COLO668 (cell line): ENCODE measurements around the gene PTGR3.
"Not testable (repeated sequence)": the region's sequence is repeated elsewhere in the genome, so short reads cannot be mapped to it uniquely, and the experiment has no call there.

Experiments
- DNase-seq: peaks from one replicate; lab custom pipeline; 2025; ENCODE audit not compliant: unreplicated experiment; lab: John Stamatoyannopoulos, UW

PTGR3 gene

GRCh38 chr18:75203416-75204268 is 5.3 kb downstream of the PTGR3 start:
- DNase-seq: no peak

GRCh38 chr18:75202696-75203365 is 6.1 kb downstream of the PTGR3 start:
- no peak for DNase-seq

DNA sequence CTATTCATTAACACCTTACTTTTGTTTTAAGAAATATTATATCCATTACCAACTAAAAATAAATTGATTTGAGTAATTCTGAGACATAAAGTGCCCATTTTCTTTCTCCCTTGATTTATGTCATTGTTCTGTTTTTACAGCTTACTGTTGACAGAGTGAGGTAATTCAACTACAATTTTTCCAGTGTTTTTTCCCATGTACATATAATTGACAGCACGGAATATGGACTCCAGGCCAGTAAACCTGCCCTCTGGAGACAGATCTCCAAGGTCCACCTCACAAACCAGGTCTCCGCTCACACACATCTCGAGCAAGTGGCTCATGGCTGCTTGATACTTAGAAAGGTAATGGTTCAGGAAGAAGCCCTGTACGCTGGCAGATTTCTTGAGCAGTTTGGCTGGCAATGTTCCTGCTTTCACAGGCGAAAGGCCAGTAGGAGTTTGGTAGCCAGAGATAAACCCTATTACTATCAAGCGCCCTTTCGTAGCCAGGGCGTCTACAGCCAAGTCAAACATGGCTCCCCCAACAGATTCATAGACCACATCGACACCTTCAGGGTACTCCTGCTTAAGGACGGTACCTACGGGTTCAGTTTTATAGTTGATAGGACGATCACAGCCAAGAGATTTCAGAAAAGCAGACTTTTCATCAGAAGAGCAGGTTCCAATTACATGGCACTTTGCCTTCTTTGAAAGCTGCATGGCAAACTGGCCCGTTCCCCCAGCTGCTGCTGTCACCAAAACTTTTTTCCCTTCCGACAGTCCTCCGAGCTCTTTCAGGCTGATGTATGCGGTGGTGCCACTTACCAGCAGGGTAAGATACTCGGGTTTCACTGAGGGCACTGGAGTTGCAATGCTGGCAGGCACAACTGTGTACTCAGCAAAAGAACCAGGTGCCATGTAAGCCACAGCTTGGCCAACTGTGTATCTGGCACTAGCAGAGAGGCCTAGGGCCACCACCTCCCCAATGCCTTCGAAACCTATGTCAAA is 7.4 kb downstream of the PTGR3 start:
- no peak for DNase-seq

DNA sequence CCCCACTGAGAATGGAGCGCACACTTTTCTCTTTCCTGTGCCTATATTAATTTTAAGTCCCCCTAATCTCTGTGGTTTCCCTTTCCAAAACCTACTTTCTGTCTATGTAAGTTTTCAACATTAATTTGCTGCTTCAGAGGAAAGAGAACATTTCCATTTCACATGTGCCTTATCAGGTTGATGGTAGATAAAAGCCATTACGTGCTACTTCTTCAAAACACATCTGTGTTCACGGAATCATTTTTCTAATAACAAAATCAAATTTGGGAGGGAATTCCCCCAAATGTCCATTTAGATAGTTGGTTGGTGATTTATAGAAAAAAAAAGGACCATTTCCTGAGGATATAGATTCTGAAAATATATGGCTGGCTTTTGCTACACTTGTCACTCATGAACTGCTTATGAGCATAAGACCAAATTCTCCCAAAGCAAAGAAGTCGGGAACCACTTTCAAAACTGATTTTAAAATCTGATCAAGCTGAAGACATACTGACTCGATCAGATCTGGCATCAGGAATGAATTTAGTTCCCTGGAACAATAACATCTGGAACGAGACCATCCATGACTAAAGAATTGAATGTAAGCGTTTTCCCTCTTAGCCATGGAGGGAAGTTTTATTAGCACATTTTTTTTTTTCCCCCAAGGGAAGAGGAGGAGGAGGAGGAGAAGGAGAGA is 8.2 kb downstream of the PTGR3 start:
- no peak for DNase-seq

- DNase-seq: no peak
These were observed 8.9 kb downstream of the PTGR3 start for GRCh38 chr18:75200071-75200470.

DNA sequence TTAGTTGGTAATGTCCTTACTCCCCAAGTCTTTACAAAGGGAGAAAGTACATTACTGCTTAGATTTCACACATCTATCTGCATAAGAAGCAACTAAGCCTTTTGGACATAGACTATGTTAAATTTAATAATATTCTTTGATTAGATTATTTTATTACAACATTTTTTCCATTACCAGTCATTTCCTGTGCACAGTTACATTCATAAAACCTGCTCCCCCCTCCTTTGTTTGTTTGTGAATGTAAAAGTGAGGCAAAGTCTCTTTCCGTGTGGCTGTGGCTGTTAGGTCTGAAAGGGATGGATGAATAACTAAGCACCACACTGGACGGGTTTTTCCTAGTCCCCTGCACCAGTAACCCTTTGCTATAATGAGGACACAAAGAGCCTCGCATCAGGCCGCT is 9.6 kb downstream of the PTGR3 start:
- no peak for DNase-seq

DNA sequence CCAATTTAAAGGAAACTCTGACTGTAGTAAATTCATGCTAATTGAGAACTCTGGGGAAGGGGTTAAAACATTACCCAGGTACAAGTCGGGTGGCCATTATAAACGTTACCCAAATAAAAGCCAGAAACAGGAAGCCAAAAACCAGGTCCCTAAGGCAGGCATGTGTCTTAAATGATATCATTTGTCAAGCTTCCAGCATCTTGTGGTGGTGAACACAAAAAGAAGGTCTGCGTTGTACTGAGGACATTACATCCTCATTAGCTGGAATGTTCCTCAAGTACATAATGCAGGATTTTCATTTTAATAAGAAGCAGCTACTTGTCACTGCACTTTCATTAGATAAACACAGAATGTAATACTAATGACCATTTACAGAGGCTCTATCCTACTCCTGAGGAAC is 10.9 kb downstream of the PTGR3 start:
- no peak for DNase-seq

GRCh38 chr18:75192899-75193298 is 16.0 kb downstream of the PTGR3 start:
- no peak for DNase-seq

- no peak for DNase-seq
These were observed 19.2 kb downstream of the PTGR3 start for GRCh38 chr18:75189696-75190095.

- not testable (repeated sequence) for DNase-seq
These were observed 21.2 kb downstream of the PTGR3 start for GRCh38 chr18:75187702-75188101.

- DNase-seq: no peak
These were observed 23.5 kb downstream of the PTGR3 start for GRCh38 chr18:75185460-75185859.

GRCh38 chr18:75183973-75184493 is 24.9 kb downstream of the PTGR3 start:
- no peak for DNase-seq

DNA sequence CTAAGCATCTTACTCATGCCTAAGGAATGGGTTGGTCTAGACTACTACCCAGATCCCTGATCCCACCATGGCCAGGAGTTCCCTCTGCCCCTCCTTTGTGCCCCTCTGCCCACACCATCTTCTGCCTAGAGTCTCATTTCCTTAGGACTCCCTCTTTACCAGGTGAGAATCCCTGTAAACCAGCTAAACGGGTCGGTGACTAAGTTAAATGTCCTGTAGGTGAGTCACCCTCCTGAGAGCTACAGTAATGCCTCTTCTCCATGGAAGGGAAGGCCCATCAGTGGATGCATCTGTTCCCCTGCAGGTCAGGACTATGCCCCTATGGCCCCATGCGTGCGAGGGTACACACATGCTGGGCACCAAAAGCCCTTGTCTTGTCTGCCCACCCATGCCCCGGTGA is 25.4 kb downstream of the PTGR3 start:
- no peak for DNase-seq

DNA sequence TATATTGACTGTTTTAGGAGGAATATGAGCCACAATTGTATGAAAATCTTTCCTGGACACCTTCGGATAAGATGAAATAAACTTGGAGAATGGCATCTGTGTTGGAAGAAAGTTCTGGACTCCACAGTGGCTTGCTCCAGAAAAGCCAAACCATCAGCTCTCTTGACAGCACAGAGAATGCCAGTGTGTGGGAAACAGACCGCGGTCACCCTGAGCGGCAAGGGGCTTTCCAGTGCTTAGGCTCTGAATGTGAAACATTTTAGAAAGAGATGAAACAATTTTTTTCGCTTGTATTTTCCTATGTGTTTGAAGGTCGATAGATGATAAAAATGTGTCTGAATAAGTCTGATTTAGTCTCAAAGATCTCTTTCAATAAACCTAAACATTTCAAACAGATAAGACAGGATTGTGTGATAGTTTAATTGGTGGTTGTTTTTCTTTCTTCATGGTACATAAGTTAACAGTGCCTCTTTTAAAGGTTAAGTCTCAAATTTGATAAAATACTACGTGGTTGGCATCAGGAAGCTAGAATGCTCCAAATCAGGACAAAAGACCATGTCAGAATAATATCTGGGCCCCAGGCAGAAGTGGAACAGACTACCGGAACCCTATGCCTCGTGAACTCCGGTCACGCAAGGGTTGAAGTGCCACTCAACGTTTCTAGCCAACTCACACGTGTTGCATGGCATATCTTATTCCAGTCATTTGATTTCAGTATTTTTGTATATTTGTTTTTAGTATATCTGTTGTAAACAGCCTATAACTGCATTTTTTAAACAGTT is 28.9 kb downstream of the PTGR3 start:
- DNase-seq: no peak

DNA sequence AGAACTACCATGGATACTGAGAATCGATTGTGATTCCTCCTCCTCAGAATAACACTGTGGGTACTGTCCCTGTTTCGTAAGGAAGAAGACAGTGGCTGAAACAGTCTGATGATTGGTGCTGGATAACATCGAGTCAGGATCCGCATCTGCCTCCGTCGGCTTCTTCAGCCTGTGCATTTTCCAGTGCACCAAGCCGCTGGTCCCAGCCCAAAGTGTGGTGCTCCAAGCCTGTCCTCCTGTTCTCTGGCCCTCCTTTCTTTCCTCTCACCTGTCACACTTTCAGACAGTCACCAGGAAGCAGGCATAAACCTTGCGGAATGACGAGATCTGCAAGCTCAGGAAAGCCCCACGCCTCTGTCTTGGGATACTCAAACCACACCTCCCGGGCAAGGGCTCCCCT is 30.6 kb downstream of the PTGR3 start:
- no peak for DNase-seq

GRCh38 chr18:75176849-75177248 is 32.1 kb downstream of the PTGR3 start:
- DNase-seq: no peak

DNA sequence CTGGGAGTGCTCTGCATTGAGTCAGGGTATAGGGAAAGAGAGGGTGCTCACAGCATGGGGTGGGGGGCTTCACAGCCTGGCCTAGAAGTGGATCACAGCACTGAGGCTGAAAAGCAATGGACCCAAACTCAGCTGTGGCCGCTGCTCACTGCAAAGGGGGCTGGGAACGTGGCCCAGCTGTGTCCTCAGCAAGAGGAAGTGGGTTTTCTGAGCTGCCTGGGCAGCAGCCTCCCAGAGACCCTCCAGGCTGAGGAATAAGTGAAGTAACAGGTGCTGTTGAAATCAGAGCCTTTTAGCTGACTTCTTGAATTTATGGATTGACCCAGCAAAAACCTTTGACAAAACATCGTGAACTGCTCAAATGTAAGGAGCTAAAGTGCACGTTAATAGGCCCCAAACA is 35.2 kb downstream of the PTGR3 start:
- no peak for DNase-seq

DNA sequence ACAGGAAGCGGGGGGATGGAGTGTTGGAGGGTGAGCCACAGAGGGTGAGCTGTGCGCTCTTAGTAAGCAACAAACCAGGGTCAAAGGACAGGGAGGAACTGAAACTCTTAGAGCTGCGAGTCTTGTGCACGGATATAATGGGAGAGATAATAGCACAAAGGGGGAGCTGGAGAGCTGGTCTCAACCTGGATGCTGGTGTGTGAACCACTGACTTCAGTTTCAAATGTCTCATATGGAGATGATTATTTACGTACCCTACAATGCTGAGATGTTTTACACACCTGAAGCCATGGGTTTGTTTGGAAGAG is 35.9 kb downstream of the PTGR3 start:
- no peak for DNase-seq

DNA sequence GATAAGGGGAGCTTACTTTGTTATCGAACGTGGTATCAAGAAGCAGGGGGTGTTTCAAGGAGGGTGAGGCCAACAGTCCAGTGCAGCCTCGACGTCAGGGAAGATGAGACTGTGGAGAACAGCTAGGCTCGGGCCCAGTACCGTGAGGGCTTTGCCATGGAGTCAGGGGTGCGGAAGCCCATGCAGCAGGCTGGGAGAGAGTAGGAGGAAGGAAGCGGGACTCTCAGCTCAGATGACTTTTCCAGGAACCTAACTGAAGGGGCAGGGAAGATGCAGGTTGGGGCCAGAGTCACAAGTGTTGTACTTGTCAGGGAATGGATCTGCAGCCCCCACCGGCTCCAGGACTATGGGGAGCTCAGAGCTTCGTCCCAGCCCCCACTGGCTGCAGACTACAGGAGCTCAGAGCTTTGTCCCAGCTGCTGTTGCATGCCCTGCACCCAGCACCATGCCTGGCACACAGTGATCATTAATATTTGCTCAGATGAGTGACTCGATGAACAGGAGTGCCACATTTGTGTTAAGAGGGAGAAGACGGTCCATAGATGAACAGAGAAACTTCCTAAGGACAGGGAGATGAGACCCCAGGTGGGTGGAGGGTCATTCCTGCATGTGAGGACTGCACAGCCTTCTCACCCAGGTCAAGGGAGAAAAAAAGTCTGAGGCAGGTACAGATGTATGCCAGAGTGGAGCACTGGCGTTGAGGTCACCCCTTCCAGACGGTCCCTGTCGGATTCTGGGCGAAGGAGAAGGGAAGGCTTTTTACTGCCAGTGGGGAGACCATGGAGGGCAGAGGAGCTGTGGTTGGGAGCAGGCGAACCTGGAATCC is 36.4 kb downstream of the PTGR3 start:
- no peak for DNase-seq
